K562 (cell line): ENCODE data around the gene PHF19. TPM values are rescaled to one million over a fixed set of nuclear protein-coding genes. Genes with fewer than 3 reads are reported as not detected.

Experiments
- polyA plus RNA-seq, 8 experiments: library from polyadenylated mRNA; depleted of rRNA in 4 of 8; stranded (reverse) in 5 of 8; unstranded in 3 of 8; fragments of >200 nt; fragmentation: Nextera tagmentation in 2 of 8; fragmentation: Illumina TruSeq in 1 of 8; extraction: Ambion mirVana in 2 of 8; extraction: Trizol in 1 of 8; gene quantifications; 2 replicates each; pipeline versions ENCODE4 v1.2.1 to v1.2.3, GENCODE V29; 2011 to 2014; ENCODE audit warnings: inconsistent platforms in 1 of 8, missing spikeins in 1 of 8
- total RNA-seq, 7 experiments: library from RNA; depleted of rRNA in 6 of 7; stranded (reverse); fragments of >200 nt in 6 of 7; fragmentation: Illumina TruSeq in 2 of 7; extraction: Trizol in 2 of 7; gene quantifications; 2 replicates each; pipeline versions ENCODE4 v1.2.1 to v1.2.3, GENCODE V29; 2011 to 2021; ENCODE audit warnings: low replicate concordance in 1 of 7
- TF ChIP-seq, protein P1 (sequence below), 2 experiments: fragments of 450-650 bp; formaldehyde crosslinking in 1 of 2; IDR thresholded peaks; 2 replicates each; pipeline versions ENCODE4 v1.4.0 to v1.6.1; 2014 to 2020; ENCODE audit warnings: mild to moderate bottlenecking in 2 of 2, borderline replicate concordance in 1 of 2, low read depth in 1 of 2
- TF ChIP-seq, protein P2 (sequence below): fragments of 250-450 bp; sonication (Bioruptor Pico); IDR thresholded peaks from 2 replicates; pipeline ENCODE4 v1.4.0; 2020; ENCODE audit warnings: mild to moderate bottlenecking, moderate library complexity, borderline replicate concordance

The PHF19 gene
- total and polyA plus RNA-seq, 9 of the 15 experiments (the other 6 are each of a cell fraction or from before 2014, with no cell fraction given), result 95.8 to 403 (median 255) TPM

DNA sequence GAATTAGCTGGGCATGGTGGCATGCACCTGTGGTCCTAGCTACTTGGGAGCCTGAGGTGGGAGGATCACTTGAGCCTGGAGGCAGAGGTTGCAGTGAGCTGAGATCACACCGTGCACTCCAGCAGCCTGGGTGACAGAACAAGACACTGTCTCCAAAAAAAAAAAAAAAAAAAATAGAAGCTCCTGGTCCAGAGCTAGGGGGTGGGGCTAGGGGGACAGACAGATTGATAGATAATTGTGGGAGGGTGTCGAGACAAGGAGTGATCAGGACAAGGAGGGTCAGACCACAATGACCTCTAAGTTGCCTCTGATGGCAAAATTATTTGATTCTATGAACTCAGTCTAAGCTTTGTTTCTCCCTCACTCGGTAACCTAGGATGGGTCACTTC is 6.6 kb upstream of the PHF19 start (continued):
- TF ChIP-seq, protein P1, sequence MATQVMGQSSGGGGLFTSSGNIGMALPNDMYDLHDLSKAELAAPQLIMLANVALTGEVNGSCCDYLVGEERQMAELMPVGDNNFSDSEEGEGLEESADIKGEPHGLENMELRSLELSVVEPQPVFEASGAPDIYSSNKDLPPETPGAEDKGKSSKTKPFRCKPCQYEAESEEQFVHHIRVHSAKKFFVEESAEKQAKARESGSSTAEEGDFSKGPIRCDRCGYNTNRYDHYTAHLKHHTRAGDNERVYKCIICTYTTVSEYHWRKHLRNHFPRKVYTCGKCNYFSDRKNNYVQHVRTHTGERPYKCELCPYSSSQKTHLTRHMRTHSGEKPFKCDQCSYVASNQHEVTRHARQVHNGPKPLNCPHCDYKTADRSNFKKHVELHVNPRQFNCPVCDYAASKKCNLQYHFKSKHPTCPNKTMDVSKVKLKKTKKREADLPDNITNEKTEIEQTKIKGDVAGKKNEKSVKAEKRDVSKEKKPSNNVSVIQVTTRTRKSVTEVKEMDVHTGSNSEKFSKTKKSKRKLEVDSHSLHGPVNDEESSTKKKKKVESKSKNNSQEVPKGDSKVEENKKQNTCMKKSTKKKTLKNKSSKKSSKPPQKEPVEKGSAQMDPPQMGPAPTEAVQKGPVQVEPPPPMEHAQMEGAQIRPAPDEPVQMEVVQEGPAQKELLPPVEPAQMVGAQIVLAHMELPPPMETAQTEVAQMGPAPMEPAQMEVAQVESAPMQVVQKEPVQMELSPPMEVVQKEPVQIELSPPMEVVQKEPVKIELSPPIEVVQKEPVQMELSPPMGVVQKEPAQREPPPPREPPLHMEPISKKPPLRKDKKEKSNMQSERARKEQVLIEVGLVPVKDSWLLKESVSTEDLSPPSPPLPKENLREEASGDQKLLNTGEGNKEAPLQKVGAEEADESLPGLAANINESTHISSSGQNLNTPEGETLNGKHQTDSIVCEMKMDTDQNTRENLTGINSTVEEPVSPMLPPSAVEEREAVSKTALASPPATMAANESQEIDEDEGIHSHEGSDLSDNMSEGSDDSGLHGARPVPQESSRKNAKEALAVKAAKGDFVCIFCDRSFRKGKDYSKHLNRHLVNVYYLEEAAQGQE (IDR thresholded peaks at IDR 0.05; ENCODE audit: borderline replicate concordance), result no peak
- TF ChIP-seq, protein P1 (CRISPR knock-in tag; IDR thresholded peaks at IDR 0.05; ENCODE audit: low read depth), result no peak
- TF ChIP-seq, protein P2, sequence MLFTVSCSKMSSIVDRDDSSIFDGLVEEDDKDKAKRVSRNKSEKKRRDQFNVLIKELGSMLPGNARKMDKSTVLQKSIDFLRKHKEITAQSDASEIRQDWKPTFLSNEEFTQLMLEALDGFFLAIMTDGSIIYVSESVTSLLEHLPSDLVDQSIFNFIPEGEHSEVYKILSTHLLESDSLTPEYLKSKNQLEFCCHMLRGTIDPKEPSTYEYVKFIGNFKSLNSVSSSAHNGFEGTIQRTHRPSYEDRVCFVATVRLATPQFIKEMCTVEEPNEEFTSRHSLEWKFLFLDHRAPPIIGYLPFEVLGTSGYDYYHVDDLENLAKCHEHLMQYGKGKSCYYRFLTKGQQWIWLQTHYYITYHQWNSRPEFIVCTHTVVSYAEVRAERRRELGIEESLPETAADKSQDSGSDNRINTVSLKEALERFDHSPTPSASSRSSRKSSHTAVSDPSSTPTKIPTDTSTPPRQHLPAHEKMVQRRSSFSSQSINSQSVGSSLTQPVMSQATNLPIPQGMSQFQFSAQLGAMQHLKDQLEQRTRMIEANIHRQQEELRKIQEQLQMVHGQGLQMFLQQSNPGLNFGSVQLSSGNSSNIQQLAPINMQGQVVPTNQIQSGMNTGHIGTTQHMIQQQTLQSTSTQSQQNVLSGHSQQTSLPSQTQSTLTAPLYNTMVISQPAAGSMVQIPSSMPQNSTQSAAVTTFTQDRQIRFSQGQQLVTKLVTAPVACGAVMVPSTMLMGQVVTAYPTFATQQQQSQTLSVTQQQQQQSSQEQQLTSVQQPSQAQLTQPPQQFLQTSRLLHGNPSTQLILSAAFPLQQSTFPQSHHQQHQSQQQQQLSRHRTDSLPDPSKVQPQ, result no peak
- TF ChIP-seq, all 486 proteins: peak for 7
